Effector CD8-positive, alpha-beta T cell (primary cell): ENCODE measurements around the gene NAT16.
"Not testable (repeated sequence)": the region's sequence is repeated elsewhere in the genome, so short reads cannot be mapped to it uniquely, and the experiment has no call there.

ENCODE experiments used
- DNase-seq: peaks from one replicate; lab custom pipeline; 2025; lab: John Stamatoyannopoulos, UW

Gene NAT16

GRCh38 chr7:101125989-101126650 is 54.0 kb downstream of the NAT16 start:
- no peak for DNase-seq

- no peak for DNase-seq
These were observed 55.6 kb downstream of the NAT16 start for GRCh38 chr7:101124376-101125056.

DNA sequence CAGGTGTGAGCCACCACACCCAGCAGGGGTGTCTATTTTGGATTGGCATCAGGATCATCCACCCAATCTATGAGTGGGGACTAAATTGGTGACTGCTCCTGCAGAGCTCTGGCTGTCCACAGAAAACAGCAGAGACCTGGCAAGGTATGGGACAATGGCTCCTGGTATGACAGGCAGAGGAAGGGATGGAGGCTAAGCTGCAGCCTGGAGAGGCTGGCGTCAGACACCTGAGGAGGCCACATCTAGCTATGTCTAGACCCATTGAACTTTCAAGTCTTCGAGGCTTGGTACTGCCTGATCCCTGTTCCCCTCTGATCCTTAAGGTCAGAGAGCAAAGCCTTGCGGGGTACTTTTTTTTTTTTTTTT is 56.4 kb downstream of the NAT16 start:
- DNase-seq = no peak

DNA sequence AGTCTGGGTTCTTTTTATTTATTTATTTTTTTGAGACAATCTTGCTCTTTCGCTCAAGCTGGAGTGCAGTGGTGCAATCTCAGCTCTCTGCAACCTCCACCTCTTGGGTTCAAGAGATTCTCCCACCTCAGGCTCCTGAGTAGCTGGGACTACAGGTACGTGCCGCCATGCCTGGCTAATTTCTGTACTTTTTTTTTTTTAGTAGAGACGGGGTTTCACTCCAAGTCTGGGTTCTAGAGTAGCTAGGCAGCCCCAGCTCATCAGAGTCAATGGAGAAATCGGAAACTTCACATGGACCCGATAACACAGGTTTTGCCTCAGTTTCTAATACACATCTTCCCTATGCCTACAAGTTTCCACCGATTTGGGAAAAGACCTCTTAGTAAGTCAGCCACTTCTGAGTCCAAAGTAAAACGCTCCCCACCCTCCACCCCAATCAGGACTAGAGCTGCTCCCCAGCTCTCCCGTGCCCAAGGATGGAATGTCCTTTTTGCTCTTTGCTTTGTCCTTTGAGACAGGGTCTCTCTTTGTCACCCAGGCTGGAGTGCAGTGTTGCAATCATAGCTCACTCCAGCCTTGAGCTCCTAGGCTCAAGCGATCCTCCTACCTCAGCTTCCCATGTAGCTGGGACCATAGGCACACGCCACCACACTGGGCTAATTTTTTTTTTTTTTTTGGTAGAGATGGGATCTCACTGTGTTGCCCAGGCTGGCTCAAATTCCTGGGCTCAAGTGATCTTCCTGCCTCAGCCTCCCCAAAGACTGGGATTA is 57.0 kb downstream of the NAT16 start:
- no peak for DNase-seq

DNA sequence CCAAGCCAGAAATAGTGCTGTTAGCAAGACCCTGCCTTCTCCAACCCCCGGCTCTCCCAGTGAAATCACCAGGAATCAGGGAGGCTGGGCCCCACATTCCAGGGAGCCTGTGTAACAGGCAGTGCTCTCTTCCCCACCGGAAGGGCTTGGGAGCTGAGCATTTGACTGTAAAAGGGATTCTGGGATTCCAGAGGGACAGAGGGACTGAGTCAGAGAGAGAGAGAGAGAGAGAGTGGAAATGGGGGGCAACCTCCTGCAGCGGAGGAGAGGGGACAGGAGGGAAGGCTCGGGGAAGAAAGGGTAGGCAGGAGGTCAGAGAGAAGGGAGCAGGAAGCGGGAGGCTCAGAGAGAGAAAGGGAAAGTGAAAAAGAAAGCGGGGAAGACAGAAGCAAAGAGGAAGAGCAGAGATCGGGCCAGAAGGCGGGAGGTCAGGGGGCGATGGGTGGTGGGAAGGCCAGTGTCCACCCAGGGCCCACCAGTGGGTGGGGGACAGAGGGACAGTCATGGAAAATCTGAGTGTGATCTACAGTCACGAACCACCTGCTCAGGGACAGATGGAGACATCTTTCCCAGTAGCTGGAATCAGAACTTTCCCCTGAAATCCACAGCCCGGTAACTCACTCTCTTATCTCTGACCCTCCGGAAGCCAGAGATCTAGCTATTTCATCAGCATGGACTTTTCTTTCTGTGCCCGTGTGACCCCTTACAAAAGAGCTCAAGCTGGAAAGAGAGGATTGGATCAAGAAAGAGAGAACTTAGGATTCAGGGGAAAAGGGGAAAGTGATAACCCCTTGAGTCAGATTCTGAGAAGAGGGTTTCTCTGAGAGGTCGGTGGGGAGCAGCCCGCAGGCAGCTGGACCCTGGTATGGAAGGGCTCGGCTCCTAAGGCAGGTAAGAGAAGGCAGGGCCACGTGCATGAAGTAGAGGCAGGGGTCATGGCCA is 57.8 kb downstream of the NAT16 start:
- DNase-seq = no peak

DNA sequence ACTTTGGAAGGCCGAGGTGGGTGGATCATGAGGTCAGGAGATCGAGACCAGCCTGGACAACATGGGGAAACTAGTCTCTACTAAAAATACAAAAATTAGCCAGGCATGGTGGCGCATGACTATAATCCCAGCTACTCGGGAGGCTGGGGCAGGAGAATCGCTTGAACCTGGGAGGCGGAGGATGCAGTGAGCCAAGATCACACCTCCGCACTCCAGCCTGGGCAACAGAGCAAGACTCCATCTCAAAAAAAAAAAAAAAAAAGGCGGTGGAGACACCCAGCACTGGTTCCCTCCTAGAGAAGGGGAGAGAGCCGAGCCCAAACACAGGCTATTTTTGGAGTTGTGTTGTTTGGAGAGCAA is 58.5 kb downstream of the NAT16 start:
- DNase-seq = not testable (repeated sequence)
